GM18519 (cell line): ENCODE measurements around the gene MFSD12.
A peak's percentile ranks its signal among the peaks of the same experiment; 100 is the strongest.
"Not testable (repeated sequence)": the region's sequence is repeated elsewhere in the genome, so short reads cannot be mapped to it uniquely, and the experiment has no call there.

ENCODE experiments used
- ATAC-seq: cut with Tn5 transposase; IDR thresholded peaks from one replicate; pipeline ENCODE4 v1.9.1; 2021; ENCODE audit warnings: mild to moderate bottlenecking, moderate library complexity; ENCODE audit not compliant: unreplicated experiment, low FRiP score

MFSD12 gene

GRCh38 chr19:3585301-3586126 is 28.1 kb upstream of the MFSD12 start, which contains the start of gene GIPC3:
TSS of gene GIPC3 (plus strand) at chr19:3585478. CDS start at chr19:3585598, 120 bp downstream.
- no peak for ATAC-seq

- ATAC-seq: not testable (repeated sequence)
Measured at GRCh38 chr19:3584036-3584802, 26.8 kb upstream of the MFSD12 start.

GRCh38 chr19:3581792-3582191 is 24.4 kb upstream of the MFSD12 start:
- not testable (repeated sequence) for ATAC-seq

- ATAC-seq: no peak
Measured at GRCh38 chr19:3580156-3580934, 23.0 kb upstream of the MFSD12 start.

- no peak for ATAC-seq
Measured at GRCh38 chr19:3578390-3578789, 21.0 kb upstream of the MFSD12 start.

- no peak for ATAC-seq
Measured at GRCh38 chr19:3577723-3578344, 20.4 kb upstream of the MFSD12 start.

GRCh38 chr19:3576696-3577443 is 19.5 kb upstream of the MFSD12 start:
- no peak for ATAC-seq

GRCh38 chr19:3575949-3576673 is 18.7 kb upstream of the MFSD12 start:
- no peak for ATAC-seq

GRCh38 chr19:3575260-3575741 is 17.9 kb upstream of the MFSD12 start:
- no peak for ATAC-seq

GRCh38 chr19:3573858-3574637 is 16.7 kb upstream of the MFSD12 start:
- ATAC-seq: no peak

- no peak for ATAC-seq
Measured at GRCh38 chr19:3573162-3573857, 15.9 kb upstream of the MFSD12 start.

GRCh38 chr19:3572855-3573161 is 15.4 kb upstream of the MFSD12 start, which contains the start of gene HMG20B:
TSS of gene HMG20B (plus strand) at chr19:3572944. CDS start at chr19:3573310, 366 bp downstream.
- no peak for ATAC-seq

GRCh38 chr19:3572132-3572854 is 14.9 kb upstream of the MFSD12 start:
- peak; percentile 85 for ATAC-seq

GRCh38 chr19:3570606-3571011 is 13.2 kb upstream of the MFSD12 start:
- no peak for ATAC-seq

- not testable (repeated sequence) for ATAC-seq
Measured at GRCh38 chr19:3570042-3570441, 12.7 kb upstream of the MFSD12 start.

- no peak for ATAC-seq
Measured at GRCh38 chr19:3565139-3565538, 7.8 kb upstream of the MFSD12 start.
